Measurements from ENCODE around the gene RHOT2.

The RHOT2 gene

DNA sequence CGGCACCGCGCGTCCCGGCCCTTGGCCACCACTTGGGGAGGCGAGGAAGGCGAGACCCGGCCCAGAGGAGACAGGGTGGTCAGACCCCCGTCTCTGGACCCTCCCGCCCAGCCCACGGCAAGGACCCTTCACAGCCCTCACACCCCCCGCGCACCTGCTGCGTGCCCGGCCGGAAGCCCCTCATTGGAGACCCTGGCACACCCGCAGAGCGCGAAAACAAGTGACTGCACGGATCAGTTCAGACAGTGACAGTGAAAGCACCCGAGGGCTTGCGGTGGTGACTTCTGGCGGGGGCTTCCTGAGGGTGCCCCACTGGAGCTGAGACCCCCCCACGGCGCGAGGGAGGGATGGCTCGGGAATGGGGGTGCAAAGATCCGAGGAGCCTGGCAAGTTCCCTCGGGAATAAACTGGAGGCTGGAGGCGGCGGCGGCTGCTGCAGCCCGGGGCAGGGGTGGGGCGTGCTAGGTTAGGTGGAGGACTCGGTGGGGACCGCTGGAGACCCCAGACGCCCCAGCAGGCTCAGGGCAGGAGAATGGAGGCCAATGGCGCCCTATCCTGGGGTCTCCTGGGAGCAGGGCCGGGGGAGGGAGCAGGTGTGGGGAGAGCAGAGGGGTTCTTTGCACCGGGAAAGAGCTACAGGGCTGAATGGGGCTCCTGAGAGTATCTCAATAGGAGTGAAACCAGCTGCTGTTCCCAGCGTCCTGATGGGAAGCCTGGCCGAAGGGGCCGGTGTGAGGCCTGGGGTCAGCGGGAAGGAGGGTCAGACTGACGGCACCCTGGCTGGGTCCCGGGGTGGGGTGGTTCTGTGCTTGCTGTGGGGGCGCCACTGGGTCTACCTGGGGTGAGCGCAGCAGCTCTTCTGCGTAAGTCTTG, 38.5 kb downstream of the RHOT2 start:
- FAIRE-seq (no peak), DNase-seq (ENCODE audit: insufficient read length, low spot score) (no peak)
- TF ChIP-seq, protein P1, sequence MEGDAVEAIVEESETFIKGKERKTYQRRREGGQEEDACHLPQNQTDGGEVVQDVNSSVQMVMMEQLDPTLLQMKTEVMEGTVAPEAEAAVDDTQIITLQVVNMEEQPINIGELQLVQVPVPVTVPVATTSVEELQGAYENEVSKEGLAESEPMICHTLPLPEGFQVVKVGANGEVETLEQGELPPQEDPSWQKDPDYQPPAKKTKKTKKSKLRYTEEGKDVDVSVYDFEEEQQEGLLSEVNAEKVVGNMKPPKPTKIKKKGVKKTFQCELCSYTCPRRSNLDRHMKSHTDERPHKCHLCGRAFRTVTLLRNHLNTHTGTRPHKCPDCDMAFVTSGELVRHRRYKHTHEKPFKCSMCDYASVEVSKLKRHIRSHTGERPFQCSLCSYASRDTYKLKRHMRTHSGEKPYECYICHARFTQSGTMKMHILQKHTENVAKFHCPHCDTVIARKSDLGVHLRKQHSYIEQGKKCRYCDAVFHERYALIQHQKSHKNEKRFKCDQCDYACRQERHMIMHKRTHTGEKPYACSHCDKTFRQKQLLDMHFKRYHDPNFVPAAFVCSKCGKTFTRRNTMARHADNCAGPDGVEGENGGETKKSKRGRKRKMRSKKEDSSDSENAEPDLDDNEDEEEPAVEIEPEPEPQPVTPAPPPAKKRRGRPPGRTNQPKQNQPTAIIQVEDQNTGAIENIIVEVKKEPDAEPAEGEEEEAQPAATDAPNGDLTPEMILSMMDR (IDR thresholded peaks at IDR 0.05; ENCODE audit: insufficient read depth, missing control alignments): no peak

GRCh38 chr16:707062-707538, 39.2 kb downstream of the RHOT2 start:
- TF ChIP-seq, protein P1 (IDR thresholded peaks at IDR 0.05; ENCODE audit: insufficient read depth, missing control alignments): no peak
- DNase-seq (ENCODE audit: insufficient read length, low spot score) (no peak), FAIRE-seq (no peak)

DNA sequence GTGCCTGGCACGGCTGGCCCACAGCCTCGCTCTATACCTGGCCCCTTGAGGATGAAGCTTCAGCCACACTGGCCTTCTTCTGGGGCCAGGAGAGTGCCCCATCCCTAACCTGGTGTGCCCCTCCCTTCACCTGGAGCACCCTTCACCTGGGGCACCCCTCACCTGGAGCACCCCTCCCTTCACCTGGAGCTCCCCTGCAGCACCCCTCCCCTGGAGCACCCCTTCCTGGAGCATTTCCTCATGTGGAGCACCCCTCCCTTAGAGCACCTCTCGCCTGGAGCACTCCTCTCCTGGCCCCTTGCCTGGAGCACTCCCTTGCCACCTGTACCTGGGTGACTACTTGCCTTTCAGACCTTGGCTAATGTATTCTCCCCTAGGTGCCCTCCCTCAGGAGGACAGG, 40.1 kb downstream of the RHOT2 start:
- FAIRE-seq: no peak
- no peak for DNase-seq (ENCODE audit: insufficient read length, low spot score)
- TF ChIP-seq, protein P1 (IDR thresholded peaks at IDR 0.05; ENCODE audit: insufficient read depth, missing control alignments): no peak

GRCh38 chr16:708959-709358, 41.0 kb downstream of the RHOT2 start:
- FAIRE-seq: no peak
- TF ChIP-seq, protein P1 (IDR thresholded peaks at IDR 0.05; ENCODE audit: insufficient read depth, missing control alignments): no peak
- DNase-seq (ENCODE audit: insufficient read length, low spot score): no peak

GRCh38 chr16:709566-710499, 41.9 kb downstream of the RHOT2 start:
- TF ChIP-seq, protein P1 (IDR thresholded peaks at IDR 0.05; ENCODE audit: insufficient read depth, missing control alignments): no peak
- no peak for FAIRE-seq
- DNase-seq (ENCODE audit: insufficient read length, low spot score): peak; percentile 96

GRCh38 chr16:710500-711075, 42.7 kb downstream of the RHOT2 start:
- DNase-seq (ENCODE audit: insufficient read length, low spot score) (no peak), FAIRE-seq (no peak)
- TF ChIP-seq, protein P1 (IDR thresholded peaks at IDR 0.05; ENCODE audit: insufficient read depth, missing control alignments): no peak

Data from D721Med (cell line).